Bronchial epithelial cell (primary cell): ENCODE measurements around the gene GRIK1. TPM values are rescaled to one million over a fixed set of nuclear protein-coding genes. Genes with fewer than 3 reads are reported as not detected.

Source experiments
- DNase-seq: peaks from one replicate; pipeline ENCODE4 v3.0.0-alpha.2; 2010; ENCODE audit warnings: low read depth
- FAIRE-seq: peaks from 2 replicates; lab custom pipeline; 2011; peaks lifted over from hg19 to GRCh38; lab: Jason Lieb, UNC
- H3K27me3 ChIP-seq: 2 replicates; pipeline ENCODE4 v1.5.1; 2011; ENCODE audit warnings: low read length; ENCODE audit not compliant: control insufficient read depth, insufficient read depth
- H3K36me3 ChIP-seq: 2 replicates; pipeline ENCODE4 v1.5.1; 2011; ENCODE audit warnings: low read length; ENCODE audit not compliant: control insufficient read depth, insufficient read depth
- H3K4me3 ChIP-seq: 2 replicates; pipeline ENCODE4 v1.5.1; 2011; ENCODE audit warnings: mild to moderate bottlenecking, low read depth, low read length, control low read depth
- total RNA-seq: library from RNA; depleted of rRNA; stranded (reverse); fragments of >200 nt; gene quantifications from 2 replicates; pipeline ENCODE4 v1.2.1, GENCODE V29; 2014
- TF ChIP-seq, protein P1 (sequence below): IDR thresholded peaks from 2 replicates; pipeline ENCODE4 v1.5.1; 2011; ENCODE audit warnings: mild to moderate bottlenecking, moderate library complexity, low read length, control low read depth, inconsistent platforms; ENCODE audit not compliant: insufficient read depth, severe bottlenecking

GRIK1 gene
- total RNA-seq, 1 donor from 2014 or later: not detected

DNA sequence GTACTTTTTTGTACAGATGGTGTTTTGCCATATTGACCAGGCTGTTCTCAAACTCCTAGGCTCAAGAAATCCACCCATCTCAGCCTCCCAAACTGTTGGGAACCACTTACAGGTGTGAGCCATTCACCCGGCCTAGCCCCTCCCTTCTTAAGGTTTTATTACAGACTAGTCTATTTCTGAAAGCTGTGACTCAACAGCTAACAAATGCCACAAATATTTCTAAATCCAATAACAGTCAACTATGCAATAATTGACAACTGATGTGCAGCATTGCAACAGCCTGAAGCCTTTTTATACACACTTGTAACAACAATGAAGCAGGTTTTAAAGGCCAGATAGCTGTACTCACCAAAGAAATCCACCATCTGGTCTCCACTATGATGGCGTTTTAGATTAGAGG, 51.4 kb downstream of the GRIK1 start:
- TF ChIP-seq, protein P1, sequence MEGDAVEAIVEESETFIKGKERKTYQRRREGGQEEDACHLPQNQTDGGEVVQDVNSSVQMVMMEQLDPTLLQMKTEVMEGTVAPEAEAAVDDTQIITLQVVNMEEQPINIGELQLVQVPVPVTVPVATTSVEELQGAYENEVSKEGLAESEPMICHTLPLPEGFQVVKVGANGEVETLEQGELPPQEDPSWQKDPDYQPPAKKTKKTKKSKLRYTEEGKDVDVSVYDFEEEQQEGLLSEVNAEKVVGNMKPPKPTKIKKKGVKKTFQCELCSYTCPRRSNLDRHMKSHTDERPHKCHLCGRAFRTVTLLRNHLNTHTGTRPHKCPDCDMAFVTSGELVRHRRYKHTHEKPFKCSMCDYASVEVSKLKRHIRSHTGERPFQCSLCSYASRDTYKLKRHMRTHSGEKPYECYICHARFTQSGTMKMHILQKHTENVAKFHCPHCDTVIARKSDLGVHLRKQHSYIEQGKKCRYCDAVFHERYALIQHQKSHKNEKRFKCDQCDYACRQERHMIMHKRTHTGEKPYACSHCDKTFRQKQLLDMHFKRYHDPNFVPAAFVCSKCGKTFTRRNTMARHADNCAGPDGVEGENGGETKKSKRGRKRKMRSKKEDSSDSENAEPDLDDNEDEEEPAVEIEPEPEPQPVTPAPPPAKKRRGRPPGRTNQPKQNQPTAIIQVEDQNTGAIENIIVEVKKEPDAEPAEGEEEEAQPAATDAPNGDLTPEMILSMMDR: no peak
- FAIRE-seq: no peak
- DNase-seq: peak; percentile 63
- H3K4me3 ChIP-seq: no peak overlapping the region
- no peaks in the 10 kb centered on the region for H3K36me3 ChIP-seq
- H3K27me3 ChIP-seq: no peaks in the 10 kb centered on the region

DNA sequence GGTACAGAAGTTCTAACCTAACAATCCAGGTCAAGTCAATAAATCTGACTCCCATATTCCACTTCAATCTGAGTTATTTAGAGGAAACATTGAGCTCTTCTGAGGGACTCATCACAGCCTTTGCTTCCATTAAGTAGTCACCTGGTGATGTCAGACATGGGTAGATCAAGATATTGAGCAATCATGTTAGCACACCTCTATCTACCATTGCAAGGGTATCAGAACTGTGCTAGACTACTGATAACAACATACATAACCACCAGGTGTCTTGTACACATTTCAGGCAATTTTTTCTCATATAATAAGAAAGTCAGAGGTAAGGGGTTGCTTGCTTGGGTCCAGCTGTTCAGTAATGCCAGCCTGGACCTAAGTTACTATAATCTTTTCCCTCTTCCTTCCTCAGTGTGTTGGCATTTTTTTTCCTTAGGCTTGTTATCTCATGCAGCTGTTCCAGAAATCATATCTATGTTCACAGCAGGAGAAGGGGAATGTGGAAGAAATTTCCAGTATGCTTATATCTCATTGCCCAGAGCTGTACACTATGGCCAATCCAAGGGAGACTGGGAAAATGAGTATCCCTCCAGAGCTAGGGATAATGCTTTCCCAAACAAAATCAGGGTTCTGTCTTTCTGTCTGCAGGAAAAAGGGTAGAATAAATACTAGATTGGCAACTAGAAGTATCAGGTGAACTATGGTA, 52.3 kb downstream of the GRIK1 start:
- no peak for FAIRE-seq
- peak; percentile 48 for DNase-seq
- Histone ChIP-seq H3K4me3 (no peak overlapping the region), H3K36me3 (no peaks in the 10 kb centered on the region), H3K27me3 (no peaks in the 10 kb centered on the region)
- TF ChIP-seq, protein P1: no peak

- TF ChIP-seq, protein P1: no peak
- no peak for FAIRE-seq
- no peaks in the 10 kb centered on the region for H3K27me3 ChIP-seq
- no peak for DNase-seq
- H3K4me3 ChIP-seq: no peak overlapping the region
- H3K36me3 ChIP-seq: no peaks in the 10 kb centered on the region
Observed at GRCh38 chr21:29885491-29885890, 54.3 kb downstream of the GRIK1 start.

DNA sequence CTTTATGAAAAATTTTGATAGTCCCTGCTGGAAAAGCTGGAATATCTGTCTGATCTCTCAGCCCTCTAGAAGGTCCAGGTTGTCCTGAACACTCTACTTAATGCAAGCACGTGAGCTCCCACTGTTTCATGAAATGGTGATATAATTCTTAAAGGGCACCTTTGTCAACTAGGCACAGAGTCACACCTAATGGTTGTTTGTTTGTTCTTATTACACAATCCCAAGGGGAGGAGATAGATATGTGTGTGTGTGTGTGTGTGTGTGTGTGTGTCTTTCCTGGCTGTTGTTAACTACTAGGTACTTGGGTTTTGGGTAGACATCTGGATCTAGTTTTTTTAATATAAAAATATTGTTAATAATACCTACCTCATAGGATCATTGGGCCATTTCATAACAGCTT, 63.9 kb downstream of the GRIK1 start:
- no peak for DNase-seq
- Histone ChIP-seq H3K36me3 (no peaks in the 10 kb centered on the region), H3K27me3 (no peaks in the 10 kb centered on the region), H3K4me3 (no peak overlapping the region)
- TF ChIP-seq, protein P1: no peak
- no peak for FAIRE-seq

DNA sequence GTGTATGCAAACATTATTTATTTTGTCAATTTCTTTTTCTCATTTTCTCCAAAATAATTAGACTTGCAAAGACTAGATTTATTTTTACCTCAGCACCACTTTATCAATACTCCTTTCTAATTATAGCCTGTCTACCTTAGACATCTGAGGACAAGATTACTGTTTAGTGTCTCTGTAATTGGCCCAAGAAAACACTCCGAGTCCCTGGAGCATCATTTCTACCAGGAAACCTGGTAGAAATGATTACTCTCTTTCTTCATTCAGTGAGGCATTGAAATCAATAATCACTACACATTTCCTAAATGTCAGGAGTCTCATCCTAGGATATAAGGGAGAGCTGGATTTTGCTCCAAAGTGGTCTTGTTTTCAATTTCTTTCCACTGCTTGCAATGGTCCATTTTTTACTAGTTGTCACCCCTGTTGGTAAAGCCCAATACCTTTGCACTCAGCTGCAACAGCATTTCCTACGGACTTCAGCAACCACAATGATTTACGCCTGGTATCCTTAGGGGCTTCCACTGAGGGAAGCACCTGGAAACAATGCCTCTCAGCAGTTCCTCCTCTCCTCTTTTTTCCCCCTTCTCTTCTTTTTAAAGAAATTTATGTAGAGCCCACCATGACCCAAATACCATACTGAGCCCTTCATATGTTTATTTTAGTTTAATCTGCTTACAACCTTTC, 64.6 kb downstream of the GRIK1 start:
- TF ChIP-seq, protein P1: no peak
- no peak overlapping the region for H3K4me3 ChIP-seq
- FAIRE-seq: no peak
- no peaks in the 10 kb centered on the region for H3K27me3 ChIP-seq
- H3K36me3 ChIP-seq: no peaks in the 10 kb centered on the region
- no peak for DNase-seq

- Histone ChIP-seq H3K4me3 (no peak overlapping the region), H3K36me3 (no peaks in the 10 kb centered on the region), H3K27me3 (no peaks in the 10 kb centered on the region)
- TF ChIP-seq, protein P1: no peak
- FAIRE-seq (no peak), DNase-seq (no peak)
Observed at GRCh38 chr21:29873908-29874307, 65.9 kb downstream of the GRIK1 start.
